Myocyte (in vitro differentiated cells): Measurements from ENCODE around the gene EMSY. TPM values are rescaled to one million over a fixed set of nuclear protein-coding genes. Genes with fewer than 3 reads are reported as not detected.
A peak's percentile ranks its signal among the peaks of the same experiment; 100 is the strongest.
"Not testable (repeated sequence)": the region's sequence is repeated elsewhere in the genome, so short reads cannot be mapped to it uniquely, and the experiment has no call there.

ENCODE experiments used
- DNase-seq: peaks from one replicate; pipeline ENCODE4 v3.0.0-alpha.2; 2012; ENCODE audit warnings: low read depth
- total RNA-seq: library from RNA; depleted of rRNA; stranded (reverse); fragments of >200 nt; gene quantifications from 2 replicates; pipeline ENCODE4 v1.2.3, GENCODE V29; 2014

Gene EMSY
- total RNA-seq, 1 donor from 2014 or later: 27.1 TPM

DNA sequence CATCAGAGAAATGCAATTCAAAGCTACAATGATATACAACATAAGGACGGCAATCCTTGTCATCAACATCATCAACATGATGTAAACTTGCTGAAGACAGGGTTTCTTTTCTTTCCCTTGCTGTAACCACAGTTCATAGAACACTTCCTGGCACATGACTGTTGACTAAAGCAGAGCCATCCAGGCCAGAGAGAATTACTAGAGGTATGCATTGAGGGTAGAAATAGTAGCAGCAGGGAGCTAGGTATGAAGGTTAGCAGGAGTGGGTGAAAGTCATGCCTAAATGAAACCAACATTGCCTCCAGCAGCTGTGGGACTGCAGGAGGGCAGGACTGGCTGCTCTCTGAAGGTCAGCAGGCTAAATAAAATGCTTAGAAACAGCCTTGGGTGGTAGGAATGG lies 122.0 kb downstream of the EMSY start:
- peak; percentile 66 for DNase-seq

DNA sequence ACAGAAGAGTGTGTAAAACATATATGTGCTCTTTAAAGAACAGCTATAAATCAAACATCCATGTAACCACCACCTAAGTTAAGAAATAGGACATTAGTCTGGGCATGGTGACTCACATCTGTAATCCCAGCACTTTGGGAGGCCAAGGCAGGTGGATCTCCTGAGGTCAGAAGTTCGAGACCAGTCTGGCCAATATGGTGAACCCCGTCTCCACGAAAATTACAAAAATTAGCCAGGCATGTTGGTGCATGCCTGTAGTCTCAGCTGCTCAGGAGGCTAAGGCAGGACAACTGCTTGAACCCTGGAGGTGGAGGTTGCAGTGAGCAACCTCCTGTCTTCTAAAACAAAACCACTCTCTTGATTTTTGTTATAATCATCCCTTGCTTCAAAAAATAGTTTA lies 122.4 kb downstream of the EMSY start:
- peak; percentile 81 for DNase-seq

DNA sequence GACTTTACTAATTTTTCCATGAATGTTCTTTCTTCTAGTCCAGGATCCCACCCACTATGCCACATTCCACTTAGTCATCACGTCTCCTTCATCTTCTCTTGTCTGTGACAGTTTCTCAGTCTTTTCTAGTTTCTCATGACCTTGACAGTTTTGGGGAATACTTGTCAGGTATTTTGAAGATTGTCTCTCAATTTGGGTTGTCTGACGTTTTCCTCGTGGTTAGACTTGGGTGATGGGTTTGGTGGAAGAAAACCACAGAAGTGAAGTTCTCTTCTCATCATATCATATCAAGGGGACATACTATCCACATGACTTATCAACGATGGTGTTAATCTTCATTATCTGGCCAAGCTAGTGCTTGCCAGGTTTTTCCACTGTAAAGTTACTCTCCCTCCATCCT lies 123.3 kb downstream of the EMSY start:
- no peak for DNase-seq

DNA sequence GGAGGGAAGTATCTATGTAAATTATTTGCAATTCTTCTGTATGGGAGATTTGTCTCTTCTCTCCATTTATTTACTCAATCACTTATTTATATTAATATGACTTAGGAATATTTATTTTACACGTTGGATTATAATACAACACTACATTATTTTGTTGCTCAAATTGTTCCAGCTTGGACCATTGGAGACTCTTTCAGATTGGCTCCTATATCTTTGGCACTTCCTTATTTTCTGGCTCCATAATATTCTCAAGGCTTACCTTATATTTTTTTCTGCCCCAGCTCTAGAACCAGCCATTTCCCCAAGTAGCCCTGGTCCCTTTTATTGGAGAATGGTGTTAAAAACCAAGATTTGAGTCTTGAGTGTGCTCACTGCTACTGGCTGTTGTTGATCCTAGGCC lies 123.8 kb downstream of the EMSY start:
- no peak for DNase-seq

DNA sequence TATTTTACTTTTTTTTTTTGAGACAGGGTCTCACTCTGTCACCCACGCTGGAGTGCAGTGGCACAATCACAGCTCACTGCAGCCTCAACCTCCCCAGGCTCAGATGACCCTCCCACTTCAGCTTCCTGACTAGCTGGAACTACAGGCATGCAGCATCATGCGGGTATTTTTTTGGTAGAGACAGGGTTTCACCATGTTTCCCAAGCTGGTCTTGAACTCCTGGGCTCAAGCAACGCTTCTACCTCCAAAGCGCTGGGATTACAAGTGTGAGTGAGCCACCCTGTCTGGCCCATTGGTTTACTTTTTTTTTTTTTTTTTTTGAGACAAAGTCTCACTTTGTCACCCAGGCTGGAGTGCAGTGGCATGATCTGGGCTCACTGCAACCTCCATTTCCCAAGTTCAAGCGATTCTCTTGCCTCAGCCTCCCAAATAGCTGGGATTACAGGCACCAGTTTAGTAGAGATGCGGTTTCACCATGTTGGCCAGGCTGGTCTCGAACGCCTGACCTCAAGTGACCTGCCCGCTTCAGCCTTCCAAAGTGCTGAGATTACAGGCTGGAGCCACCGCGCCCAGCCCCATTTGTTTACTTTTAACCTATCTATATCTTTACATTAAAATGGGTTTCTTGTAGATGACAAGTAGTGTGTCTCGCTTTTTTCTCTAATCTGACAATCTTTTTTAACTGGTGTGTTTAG lies 127.5 kb downstream of the EMSY start:
- not testable (repeated sequence) for DNase-seq

DNA sequence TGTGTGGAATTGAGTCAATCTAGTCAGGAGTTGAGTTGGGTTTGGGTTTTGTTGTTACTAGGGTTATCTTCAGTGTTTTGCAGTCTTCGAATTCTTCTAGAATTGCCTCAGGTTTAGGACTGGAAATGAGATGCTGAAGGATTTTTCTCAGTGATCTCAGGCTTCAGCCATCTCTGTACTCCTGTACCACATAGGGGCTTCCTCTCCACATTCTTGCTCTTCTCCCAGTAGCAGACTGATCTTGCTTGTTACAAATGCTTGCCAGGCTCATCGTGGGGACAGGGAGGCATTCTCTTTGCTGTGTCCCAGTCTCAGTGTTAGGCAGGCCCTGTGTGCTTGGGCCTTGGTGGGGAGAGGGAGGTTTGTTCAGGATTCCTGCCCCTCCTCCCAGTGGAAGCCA lies 129.6 kb downstream of the EMSY start:
- no peak for DNase-seq

DNA sequence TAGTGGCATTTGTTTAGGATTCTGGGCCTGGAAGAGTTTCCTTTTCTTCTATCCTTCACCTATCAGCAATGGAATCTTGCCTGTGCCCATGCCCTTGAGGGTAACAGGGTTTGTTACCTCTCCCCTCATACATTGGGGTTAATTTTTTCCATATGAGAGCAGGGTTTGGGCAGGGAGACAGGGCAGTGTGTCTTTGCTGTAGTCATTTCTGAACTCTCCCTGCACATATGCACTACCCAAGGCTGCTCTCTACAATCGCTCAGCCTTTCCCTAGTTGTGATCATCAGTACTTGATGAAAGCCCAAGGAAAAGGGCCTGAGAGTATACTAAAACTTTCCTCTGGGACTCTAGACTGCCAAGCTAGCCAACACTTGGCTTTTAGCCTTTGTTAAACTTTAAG lies 130.1 kb downstream of the EMSY start:
- DNase-seq: no peak

DNA sequence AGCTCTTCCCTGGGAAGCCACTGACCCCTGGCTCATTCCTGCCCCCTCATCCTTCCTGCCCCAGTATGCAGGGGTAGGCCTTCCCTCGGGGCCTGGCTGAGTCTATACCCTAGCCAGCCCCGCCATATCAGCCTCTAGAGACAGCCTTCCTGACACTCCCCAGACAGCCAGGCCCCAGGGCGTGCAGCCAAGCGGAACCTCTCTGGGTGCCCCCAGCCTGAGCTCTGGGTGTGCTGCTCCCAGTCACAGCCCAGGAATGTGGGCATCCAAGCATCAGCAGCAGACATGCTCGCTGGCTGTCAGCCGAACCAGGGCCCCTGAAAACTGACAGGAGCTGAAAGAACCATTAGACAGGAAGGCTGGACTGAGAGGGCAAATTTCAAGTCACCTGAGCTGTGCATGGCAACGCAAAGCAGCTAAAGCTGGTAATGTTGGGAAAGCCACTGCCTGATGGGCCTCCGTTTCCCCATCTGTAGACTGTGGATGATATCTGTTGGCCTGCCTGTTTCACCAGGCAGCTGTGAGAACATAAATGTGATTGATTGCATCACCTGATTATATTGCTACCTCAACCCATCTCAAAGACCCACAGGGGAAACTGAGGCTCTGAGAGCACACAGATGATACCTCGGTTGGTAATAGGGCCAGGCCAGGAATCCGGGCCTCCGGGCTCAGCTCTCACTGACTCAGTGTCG lies 132.6 kb downstream of the EMSY start:
- peak; percentile 81 for DNase-seq

DNA sequence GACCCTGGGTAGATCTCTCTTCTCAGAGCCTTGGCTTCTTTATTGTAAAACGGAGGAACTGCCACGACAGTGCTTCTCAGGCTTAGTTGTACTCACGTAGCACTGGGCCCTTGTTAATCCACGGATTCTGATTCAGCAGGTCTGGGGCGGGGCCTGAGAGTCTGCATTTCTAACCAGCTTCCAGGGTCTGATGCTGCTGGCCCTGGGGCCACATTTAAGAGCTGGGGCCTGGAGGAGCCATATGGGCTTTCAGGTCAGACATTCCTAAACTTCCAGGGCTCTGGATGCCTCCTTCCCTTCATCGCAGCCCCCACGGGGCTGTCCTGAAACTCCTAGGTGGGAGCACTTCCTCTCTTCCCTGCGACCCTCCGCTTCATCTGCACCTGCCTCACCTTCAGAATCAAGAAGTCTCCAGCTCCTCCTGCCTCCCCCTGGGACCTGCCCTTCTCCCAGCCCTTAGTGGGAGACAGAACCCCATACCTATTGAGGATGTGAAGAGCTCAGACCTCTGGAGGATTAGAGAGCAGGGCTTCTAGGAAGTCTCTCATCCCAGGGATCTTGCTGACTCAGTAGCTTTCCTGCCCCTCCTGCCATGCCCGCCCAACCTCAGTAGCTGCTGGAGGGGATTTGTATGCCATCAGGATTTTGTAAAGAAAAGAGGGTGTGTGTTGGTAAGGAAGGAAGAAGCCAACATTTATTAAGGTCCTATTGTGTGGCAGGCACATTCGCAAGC lies 133.3 kb downstream of the EMSY start:
- no peak for DNase-seq

DNA sequence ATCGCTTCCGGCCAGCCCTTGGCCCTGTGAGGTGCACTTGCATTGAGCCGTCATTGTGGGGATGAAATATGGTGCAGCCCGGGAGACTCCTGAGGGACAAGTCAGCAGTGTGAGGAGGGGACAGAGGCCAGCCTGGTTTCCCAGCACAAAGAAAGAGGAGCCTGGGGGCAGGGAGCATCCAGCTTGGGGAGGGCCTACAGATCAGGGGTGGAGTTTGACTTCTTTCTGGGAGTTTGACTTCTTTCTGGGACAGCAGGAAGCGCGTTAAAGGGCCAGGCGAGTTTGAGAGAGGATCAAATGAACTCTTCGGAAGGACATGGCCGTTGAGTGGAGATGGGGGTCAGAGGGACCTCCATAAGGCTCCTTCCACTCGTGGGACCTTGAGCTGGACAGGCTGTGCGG lies 133.8 kb downstream of the EMSY start:
- DNase-seq: no peak

DNA sequence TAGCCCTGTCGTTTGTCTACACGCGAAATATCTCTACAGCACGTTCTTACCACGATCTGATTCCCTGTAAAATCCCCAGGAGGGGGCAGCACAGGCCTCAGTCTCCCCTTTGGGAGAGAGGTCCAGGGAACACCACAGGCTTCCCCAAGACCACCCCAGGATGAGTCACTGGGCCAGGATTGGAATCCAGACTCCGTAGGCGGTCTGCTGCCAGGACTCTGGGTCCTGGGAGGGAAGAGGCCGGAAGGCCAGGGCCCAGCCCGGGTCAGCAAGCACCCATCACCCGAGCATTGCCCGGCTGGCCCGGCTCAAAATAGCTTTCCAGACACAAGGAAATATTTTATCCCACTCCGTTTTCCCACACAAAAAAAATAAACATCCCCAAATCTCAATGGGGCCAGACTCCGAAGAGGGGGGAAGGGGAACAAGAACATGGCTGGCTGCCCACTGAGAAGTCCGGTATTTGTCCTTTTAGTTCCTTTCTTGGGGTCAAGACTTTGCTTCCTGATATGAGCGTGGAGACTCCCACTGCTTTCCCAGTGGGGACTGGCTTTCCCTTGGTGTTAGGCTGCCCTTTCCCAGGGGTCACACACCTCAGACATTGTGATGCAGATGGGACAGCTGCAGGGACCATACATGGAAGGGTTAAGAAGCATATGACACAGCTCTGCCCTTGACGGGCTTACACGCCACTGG lies 134.4 kb downstream of the EMSY start:
- DNase-seq: no peak

DNA sequence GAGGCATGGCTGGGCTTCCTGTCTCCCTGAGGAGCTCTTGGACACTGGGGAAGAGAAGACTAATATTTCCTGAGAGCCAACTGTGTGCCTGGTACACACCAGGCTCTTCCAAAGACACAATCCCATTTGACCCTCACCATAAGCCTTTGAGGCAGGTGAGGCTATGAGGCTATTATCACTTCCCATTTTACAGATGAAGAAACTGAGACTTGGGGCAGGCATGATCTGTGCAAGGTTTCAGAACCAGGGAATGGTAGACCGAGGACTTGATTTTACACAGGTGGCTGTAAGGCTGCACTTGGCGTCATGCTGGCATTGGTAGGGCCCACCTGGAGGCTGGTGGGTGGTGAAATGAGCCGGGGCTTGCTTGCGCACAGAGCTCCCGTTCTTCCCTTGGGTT lies 134.9 kb downstream of the EMSY start:
- DNase-seq: no peak

DNA sequence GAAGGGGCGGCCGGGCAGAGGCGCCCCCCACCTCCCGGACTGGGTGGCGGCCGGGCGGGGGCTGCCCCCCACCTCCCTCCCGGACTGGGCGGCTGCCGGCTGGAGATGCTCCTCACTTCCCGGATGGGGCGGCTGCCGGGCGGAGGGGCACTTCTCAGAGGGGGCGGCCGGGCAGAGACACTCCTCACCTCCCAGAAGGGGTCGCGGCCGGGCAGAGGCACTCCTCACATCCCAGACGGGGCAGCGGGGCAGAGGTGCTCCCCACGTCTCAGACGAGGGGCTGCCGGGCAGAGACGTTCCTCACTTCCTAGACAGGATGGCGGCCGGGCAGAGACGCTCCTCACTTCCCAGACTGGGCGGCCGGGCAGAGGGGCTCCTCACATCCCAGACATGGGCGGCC lies 137.7 kb downstream of the EMSY start:
- not testable (repeated sequence) for DNase-seq

DNA sequence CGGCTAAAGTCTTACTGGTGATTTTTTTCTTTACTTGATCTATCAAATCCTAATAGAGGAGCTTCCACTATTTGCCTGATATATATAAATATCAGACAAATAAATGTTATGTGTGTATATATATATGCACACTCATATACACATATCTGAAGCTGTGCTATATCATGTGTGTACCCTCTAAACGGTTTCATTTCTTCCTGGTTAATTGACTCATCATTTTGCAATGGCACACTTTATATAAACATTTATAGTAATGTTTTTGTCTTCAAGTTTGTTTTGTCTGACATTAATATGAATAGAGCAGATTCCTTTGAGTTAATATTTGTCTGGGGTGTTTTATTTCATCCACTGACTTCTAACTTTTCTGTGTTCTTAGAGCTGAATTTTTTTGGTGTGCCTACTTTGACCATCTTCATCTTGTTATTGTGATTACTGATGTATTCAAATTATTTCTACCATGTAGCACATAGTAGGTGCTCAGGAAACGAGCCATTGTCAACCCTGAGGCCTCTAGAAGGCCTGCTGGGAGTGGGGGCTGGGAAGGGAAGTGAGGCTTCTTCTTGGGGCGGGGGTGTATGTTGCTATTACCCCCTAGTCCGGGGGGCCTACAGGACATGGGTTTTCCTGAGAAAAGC lies 143.1 kb downstream of the EMSY start:
- DNase-seq: no peak

DNA sequence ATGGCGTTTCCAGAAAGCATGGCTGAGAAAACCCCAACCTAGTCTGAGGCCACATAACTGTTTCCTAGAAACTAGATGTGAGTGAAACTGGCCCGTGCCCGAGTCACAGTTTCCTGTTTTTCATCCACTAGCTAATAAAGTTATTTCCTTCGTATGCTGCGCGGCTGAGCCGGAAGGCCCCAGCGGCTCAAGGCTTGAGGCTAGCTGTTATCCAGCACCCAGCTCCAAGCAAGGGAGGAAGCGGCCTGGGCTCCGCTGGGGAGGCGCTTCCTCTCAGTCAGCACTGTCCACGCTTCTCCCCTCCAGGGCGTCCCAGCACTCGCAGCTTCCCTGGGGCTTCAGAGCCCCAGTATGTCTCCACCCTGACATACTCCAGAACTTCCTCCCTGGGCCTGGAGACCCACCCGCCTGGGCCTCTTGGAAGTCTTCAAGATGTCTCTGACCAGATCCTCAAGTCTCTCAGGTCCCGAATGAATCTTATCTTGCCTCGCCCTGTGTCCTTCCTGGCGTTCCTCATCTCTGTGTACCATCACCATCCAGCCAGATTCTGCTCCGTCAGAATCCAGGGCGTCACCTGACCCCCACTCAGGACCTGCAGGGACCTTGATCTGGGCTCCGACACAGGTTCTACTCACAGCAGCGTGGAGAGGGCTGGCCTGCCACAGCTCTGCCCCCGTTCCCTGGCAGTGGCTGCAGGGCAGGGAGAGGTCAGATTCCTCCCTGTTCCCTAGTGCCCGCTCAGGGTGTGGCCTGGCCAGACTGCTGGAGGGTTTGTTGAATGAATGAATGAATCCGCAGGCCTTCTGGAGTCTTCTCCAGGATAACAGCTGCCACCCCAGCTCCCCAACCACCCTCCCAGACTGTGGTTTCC lies 143.9 kb downstream of the EMSY start:
- peak; percentile 43 for DNase-seq

DNA sequence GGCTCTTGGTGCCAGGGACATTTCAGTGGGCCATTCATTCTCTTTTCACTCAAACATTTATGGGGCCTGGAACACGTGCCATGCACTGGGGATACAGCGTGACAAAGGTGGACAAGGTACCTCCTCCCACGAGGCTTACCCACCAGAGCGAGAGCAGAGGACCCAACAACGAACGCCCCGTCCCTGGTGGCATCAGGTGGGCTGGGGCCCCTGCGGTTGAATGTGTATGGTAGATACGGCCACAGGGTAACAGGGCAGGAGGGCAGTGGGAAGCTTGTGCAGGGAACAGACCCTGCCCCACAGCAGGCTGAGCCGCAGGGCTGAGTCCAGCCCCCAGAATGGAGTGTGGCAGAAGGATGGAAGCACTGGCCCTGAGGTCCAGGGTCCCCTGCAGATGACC lies 144.7 kb downstream of the EMSY start:
- no peak for DNase-seq

DNA sequence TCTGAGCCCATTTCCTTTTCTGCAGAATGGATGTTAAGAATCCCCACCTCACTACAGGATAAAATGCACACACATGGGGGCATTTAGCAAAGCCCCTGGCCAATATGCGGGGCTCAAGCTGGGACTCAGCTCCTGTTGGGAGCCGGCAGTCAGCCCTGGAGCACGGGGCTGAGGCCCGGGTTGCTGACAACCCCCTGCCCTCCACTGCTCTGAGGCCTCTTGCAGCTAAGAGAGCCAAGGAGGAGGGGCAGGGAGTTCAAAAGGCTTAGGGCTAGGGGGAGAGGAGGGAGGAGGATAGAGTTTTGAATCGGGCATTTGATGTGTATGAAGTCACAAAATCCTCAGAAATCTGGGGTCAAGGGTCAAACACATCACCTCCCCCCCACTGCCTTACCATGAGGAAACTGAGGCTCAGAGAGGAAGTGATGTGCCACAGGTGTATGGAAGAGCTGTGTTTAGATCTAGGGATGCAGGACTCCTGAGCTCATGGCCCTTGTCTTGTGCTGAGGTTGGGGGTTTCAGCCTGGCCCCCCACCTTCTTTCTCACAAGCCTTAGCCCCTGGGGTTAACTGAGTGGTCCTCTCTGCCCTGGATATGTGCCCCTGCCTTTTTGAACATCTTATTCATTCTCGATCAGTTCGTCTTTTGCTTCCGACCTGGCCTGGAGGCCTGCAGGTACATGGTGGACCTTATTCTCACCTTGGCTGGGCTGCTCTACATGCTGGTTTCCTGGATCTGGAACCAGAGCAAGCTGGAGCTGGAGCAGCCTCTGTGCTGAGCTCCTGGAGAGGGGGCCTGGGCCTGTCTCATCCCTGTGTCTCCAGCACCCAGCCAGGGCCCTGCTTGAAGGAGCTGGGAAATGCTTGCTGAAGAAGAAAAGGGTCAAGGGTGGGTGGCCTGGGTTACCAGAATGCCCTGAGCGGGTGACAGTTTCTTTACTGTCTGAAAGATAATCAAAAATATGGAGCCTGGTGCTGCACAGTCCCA lies 145.4 kb downstream of the EMSY start:
- DNase-seq: no peak

DNA sequence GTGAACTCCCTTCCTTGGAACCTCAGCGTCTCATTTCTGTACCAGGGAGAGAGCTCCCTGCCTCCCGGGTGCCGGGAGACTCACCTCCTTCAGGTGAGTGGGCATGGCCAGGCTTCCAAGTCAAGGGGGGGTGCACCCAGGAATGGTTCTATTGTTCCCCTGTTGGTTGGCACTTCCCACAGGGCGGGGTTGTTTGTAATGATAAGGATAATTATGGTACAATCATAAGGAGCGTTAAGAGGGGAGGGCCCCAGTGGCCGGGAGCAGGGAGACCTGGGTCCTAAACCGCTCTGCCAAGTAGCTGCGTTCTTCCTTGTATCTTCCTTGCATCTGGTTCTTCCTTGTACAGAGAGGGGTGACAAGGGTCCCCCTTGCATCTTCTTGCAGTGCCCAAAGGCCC lies 146.6 kb downstream of the EMSY start:
- DNase-seq: no peak
